Measurements from ENCODE around the gene INKA1. TPM values are rescaled to one million over a fixed set of nuclear protein-coding genes. Genes with fewer than 3 reads are reported as not detected.
A peak's percentile ranks its signal among the peaks of the same experiment; 100 is the strongest.

Gene INKA1
- total RNA-seq, 1 donor: 4.7 TPM

DNA sequence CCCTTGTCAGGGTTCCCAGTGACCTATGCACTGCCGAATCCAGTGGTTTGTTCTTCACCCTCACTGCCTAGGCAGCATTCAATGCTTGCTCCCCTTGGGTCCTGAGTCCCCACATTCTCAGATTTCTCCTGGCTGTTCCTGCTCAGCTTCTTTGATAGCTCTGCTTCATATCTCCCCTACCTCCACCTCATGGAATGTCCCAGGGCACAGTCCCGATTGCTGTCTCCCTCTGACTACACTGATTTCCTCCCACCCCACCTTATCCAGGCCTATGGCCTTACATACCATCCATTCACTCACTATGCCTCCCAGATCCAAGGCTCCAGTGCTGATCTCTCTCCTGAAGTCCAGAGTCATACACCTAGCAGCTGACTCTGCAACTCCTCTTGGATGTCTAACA is 1.9 kb upstream of the INKA1 start:
- H3K4me3 ChIP-seq (ENCODE audit: low read depth, low read length): no peak overlapping the region
- TF ChIP-seq, protein P1, sequence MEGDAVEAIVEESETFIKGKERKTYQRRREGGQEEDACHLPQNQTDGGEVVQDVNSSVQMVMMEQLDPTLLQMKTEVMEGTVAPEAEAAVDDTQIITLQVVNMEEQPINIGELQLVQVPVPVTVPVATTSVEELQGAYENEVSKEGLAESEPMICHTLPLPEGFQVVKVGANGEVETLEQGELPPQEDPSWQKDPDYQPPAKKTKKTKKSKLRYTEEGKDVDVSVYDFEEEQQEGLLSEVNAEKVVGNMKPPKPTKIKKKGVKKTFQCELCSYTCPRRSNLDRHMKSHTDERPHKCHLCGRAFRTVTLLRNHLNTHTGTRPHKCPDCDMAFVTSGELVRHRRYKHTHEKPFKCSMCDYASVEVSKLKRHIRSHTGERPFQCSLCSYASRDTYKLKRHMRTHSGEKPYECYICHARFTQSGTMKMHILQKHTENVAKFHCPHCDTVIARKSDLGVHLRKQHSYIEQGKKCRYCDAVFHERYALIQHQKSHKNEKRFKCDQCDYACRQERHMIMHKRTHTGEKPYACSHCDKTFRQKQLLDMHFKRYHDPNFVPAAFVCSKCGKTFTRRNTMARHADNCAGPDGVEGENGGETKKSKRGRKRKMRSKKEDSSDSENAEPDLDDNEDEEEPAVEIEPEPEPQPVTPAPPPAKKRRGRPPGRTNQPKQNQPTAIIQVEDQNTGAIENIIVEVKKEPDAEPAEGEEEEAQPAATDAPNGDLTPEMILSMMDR (IDR thresholded peaks at IDR 0.05; ENCODE audit: insufficient read depth, low read depth, low read length): no peak
- DNase-seq (ENCODE audit: low read depth): no peak

DNA sequence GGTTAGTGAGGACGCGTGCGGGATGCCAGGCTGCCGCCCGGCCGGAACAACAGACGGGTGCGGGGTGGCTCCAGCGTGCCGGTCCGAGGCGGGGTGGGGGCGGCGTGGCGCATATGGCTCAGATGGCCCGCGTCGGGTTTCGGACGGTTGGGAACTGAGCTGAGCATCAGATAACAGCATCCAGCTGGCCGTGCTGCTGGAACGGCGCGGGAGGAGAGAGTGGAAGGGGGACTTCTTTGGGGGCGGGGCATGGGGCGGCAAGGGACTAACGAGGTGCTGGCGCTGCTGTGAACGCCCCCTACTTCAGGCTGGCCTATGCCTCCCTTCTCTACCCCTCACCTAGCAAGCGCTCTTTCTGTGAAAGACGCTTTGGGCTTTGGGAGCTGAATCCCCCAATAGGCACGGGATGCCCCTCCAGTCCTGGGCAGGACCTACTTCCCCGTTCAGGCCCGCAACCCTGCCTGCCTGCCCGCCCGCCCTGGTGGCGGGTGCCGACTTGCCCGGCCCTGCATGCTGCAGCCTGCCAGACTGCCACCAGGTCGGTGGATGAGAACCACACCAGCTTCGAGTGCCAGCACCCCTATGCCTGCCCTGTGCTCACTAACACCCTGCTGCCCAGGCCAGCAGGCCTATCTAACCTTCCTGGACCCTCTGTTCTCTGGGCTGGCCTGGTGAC is 542 bp downstream of the INKA1 start:
- TF ChIP-seq, protein P1 (IDR thresholded peaks at IDR 0.05; ENCODE audit: insufficient read depth, low read depth, low read length): no peak
- peak overlapping the region; percentile 93 for H3K4me3 ChIP-seq (ENCODE audit: low read depth, low read length)
- DNase-seq (ENCODE audit: low read depth): no peak

DNA sequence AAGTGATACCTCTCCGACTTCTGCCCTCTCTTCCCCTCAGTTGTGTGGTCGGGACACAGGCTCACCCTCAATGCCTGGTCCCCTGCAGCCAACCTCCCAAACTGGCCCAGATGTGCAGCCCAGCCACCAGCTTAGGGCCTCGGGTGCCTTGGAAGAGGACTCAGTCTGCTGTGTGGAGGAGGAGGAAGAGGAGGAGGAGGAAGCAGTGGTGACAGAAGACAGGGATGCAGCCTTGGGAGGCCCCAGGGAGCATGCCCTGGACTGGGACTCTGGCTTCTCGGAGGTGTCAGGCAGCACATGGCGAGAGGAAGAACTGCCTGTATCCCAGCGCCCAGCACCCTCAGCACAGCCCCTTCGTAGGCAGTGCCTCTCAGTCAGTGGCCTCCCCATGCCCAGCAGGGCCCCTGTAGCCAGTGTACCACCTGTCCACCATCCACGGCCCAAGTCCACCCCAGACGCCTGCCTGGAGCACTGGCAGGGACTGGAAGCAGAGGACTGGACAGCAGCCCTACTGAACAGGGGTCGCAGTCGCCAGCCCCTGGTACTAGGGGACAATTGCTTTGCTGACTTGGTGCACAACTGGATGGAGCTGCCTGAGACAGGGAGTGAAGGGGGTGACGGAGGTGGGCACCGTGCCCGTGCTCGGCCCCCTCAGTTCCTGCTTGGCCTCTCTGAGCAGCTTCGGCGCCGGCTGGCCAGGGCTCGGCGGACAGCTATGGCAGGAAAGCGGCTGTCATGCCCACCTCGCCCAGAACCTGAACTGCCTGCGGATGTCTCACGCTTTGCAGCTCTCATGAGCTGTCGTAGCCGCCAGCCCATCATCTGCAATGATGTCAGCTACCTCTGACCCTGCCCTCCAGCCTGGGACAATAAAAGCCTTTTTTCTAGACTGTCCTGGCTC is 1.3 kb downstream of the INKA1 start:
- H3K4me3 ChIP-seq (ENCODE audit: low read depth, low read length): peak overlapping the region; percentile 93
- TF ChIP-seq, protein P1 (IDR thresholded peaks at IDR 0.05; ENCODE audit: insufficient read depth, low read depth, low read length): no peak
- no peak for DNase-seq (ENCODE audit: low read depth)

DNA sequence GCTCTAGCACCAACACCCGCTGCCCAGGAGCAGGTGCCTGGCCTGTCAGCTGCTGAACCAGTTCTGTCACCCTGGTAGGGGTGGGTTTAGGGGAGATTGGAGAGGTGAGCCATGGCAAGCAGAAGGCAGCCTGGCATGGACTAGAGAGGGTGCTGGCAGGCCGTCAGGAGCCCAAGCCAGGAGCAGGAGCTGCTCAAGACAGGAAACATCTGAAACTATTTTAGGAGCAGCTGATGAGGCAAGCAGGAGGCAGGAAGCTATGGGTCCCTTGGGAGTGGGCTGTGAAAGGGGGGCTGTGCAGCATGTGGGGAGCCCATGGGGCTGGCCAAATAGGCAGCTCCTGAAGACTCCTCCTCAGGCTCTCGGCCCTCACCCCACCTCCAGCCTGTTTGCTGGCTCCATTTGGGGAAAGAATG is 2.3 kb downstream of the INKA1 start:
- peak; percentile 84 for DNase-seq (ENCODE audit: low read depth)
- H3K4me3 ChIP-seq (ENCODE audit: low read depth, low read length): no peak overlapping the region
- TF ChIP-seq, protein P1 (IDR thresholded peaks at IDR 0.05; ENCODE audit: insufficient read depth, low read depth, low read length): no peak

DNA sequence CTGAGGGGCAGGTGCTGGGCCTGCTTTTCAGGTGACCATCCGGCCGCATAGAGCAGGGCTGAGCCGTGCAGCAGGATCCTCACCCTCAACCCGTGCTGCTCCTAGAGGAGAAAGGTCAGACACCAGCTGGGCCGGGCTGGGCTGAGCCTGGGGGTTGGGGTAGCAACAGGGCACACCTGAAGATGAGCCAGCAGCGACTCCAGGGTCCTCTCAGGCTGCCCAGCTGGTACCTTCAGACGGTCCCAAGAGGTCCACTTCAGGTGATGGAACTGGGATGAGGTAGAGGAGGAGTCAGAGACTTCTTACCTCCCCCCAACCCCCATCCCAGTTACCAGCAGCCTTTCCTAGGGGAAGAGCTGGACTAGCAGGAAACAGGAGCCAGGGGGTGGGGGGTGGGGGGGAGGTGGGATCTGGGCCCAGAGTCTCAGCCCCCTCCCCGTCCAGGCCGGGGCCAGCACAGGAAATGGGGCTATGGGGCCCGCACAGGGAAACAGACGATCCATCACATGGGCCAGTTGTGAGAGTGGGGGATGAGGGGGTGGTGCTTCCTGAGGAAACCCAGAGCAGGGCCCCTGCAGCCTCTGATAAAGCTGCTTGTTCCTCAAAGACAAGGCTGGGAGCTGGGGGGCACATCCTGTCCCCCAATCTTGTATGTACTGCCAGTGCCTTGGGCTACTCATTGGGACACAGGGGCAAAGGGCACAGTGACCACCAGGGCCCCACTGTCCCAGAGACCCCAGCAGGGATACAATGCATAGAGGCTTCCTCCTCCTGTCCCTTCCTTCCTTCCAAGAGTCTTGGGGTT is 3.0 kb downstream of the INKA1 start:
- DNase-seq (ENCODE audit: low read depth): peak; percentile 61
- TF ChIP-seq, protein P1 (IDR thresholded peaks at IDR 0.05; ENCODE audit: insufficient read depth, low read depth, low read length): no peak
- H3K4me3 ChIP-seq (ENCODE audit: low read depth, low read length): no peak overlapping the region

DNA sequence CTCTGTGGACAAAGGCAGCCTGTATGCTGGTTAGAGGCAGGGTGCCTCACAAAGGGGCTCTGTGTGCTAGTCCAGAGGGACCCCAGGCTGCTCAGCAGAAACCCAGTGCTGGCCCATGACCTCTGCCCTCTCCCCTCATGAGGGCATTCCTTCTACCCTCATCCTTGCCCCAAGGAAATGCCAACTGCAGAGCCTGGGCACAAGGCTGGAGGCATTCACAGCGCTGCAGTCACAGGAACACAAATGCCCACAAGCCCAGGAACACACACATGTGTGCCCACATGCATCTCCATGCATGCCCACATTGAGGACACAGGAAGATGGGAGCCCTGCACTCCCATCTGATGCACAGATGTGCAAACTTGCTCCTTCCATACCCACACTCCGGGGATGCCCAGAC is 3.8 kb downstream of the INKA1 start:
- DNase-seq (ENCODE audit: low read depth): no peak
- TF ChIP-seq, protein P1 (IDR thresholded peaks at IDR 0.05; ENCODE audit: insufficient read depth, low read depth, low read length): no peak
- H3K4me3 ChIP-seq (ENCODE audit: low read depth, low read length): no peak overlapping the region
